ENCODE data around the gene RPS6KB2.

- TF ChIP-seq CTCF (conservative IDR thresholded peaks at IDR 0.05; ENCODE audit: low read depth, low read length) (no peak), EZH2 (IDR thresholded peaks at IDR 0.05; ENCODE audit: low read length, unreplicated experiment) (no peak)
These were observed 30.0 kb downstream of the RPS6KB2 start for GRCh38 chr11:67458266-67458665.

All from PC-3 (cell line).